Stimulated activated CD4-positive, alpha-beta T cell treated with anti-CD3 and anti-CD28 coated beads, Interleukin-12 subunit alpha, Interleukin-12 subunit beta, amount 100 ng/mL, for 24 hours (primary cell): ENCODE measurements around the gene ITGA11.

ENCODE experiments used
- DNase-seq, 2 experiments: peaks; one replicate each; pipeline ENCODE4 v3.0.0-alpha.2; 2020; ENCODE audit warnings: low read depth in 2 of 2

ITGA11 gene

DNA sequence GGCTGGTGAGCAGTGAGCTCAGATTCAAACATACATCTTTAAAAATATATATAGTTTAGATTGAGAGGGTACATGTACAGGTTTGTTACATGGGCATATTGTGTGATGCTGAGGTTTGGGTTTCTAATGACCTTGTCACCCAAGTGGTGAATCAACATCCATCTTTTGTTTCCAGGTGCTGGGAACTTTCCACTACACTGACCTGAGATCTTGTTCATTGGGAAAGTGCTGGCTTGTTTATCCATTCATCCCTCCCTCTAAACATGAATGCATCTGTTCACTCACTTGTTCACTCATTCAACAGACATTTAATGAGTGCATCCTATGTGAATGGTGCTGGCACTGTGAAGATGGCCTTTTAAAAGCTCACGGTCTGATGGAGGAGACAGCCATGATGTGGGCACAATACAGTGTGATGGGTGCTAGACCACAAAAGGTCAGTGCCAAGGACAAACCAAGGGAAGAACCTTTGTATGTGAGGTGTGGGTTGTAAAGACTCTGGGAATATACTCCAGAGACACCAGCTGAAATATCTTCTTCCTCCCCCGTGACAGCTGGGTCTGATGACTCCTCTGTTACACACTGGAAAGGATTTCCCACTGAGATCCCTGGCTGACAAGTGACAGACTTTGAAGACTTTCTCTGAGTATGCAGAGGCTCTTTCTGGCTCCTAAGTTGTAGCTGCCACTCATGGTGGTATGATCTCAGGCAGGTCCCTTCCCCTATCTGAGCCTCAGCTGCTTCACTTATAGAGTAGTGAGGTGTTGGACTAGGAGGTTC, 16.2 kb upstream of the ITGA11 start:
- DNase-seq, result no peak

DNA sequence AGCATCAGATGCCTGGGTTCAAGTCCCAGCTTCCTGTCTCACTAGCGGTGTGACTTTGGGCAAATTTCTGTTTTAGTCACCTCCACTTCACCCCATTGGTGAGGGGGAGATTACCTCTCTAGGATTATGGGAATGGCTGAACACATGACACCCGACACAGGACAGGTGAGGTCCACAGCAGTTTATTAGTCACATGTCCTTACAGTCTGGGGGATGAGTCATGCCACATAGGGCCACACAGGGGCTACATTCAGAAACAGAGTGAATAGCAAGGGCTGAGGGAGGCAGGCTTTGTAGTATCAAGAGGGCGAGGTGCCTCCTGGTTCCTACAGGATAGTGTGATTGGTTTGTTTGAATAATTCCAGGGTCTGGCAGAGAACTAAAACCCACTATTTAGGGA, 15.2 kb upstream of the ITGA11 start:
- DNase-seq, result no peak

DNA sequence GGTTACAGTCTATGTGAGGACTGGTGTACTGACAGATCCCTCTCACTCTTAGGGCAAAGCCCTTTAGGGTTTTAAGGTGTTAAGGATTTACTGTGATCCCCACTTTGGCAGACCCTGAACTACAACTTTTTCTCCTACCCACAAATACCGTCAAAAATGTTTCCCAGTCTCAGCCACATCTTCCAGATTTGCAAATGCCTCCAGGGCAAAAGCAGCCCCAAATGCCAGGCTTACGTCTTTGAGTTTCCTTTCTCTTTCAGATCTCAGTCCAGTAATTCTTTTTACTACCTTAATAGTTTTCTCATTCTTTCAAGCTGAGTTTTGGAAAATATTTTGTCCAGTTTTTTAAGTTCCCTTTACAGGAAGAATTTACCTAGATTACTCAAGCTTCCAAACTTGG, 13.4 kb upstream of the ITGA11 start:
- no peak for DNase-seq

DNA sequence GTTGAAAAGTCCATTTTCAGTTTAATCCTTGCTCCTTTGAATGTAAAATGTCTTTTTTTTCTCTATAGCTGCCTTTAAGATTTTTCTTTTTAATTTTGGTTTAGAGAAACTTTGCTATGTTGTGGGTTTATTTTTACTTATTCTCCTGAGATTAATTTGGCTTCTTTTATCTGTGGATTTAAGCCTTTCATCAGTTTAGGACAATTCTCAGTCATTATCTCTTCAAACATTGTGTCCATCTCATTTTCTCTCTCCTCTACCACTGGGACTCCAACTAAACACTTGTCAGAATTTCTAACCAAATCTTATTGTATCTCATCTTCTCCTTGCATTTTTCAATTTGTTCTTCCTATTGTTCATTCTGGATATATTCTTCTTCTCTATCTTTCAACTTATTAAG, 12.4 kb upstream of the ITGA11 start:
- DNase-seq, result no peak

DNA sequence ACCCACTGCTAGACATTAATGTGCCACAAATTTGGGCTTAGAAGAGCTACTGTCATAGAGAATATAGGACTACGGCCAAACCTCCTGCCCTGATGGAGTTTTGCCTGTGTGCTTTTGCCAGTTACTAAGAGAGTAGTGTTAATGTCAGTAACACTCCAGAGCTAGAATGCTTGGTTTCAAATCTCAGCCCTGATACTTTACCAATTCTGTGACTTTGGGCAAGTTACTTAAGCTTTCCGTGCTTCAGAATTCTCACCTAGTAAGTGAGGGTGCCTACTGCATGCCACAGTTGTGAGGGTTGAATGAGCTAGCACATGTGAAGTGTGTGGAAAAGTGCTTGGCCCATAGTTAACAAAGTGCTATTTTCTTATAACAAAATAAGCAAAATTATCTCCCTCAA, 10.9 kb upstream of the ITGA11 start:
- no peak for DNase-seq

DNA sequence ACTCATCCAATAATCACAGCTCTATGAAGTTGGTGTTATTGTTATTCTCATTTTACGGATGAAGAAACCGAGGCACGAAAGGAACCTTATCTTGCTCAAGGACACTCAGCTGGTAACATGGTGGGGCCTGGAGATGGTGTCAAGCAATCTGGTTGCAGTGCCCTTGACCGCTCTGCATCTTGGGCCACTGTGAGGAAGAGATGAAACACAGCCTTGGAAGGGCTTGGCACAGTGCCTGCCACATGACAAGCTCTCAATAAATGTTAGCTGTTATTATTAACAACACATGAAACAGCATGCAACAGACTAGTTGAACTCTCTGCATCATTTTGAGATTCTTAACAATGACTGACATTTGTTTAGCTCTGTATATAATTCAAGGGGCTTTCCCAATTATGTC, 10.1 kb upstream of the ITGA11 start:
- no peak for DNase-seq

DNA sequence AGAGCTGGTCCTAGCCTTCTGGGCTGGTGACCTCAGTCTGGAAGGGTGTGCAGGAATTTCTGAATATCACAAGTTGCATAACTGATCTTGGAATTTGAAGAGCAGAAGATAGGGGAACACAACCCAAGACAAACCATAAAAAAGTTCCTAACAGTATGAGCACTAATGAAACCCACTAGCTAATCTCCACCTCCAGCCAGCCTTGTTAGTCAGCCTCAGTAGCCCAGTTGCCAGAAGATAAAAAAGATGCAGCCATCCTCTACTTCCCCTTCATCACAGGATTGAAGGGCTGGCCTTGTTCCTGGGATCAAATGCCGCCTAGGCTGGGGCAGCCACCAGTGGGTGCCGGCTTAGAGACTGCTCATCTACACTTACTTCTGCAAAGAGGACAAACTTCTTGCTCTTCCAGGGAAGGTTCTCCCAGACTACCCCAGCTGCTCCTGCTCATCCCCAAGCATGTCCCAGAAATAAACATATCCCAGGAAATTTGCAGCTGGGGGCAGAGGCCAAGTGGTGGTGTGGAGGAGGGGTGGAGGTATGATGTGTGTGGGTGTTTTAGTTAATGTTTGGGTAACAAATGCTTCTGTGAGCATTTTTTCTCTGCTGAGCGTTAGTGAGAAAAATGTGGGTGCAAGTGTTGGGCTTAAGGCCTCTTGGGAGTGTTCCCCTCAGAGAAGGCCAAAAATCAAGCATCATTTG, 9.2 kb upstream of the ITGA11 start:
- DNase-seq, result no peak

DNA sequence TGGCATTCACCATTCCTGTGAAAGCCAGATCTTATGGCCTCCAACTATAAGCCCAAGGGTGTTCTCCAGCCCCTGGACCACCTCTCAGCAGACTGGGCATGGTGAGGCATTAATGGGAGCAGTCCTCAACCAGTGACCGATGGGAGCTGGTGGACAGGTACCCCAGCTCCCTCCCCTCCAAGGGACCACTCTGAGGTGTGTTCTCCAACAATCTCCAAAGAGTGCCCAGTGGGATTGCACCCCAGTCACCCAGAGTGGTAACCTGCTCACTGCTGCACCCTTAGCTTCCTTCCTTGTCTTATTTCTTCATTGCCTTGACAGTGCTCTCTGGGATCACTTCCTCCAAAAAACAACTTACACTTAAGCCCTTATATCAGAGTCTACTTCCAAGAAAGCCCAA, 8.2 kb upstream of the ITGA11 start:
- no peak for DNase-seq

DNA sequence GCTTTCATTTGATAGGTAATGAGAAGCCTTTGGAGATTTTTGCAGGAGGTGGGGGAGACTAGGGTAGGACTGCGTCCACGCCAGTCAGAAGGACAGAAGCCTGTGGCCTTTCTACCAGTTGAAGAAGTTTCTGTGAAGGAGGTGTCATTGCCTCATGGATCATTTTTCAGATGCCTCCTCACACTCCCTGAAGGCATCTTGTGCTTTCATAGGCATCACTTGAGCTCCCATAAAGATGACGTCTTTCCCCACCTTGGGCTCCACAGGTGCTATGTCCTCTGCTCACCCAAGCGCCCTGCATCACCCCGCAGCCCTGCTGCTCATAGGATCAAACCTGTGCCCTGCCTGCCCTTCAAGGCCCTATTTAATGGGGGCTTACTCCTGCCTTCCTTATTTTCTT, 7.5 kb upstream of the ITGA11 start:
- DNase-seq, result no peak

DNA sequence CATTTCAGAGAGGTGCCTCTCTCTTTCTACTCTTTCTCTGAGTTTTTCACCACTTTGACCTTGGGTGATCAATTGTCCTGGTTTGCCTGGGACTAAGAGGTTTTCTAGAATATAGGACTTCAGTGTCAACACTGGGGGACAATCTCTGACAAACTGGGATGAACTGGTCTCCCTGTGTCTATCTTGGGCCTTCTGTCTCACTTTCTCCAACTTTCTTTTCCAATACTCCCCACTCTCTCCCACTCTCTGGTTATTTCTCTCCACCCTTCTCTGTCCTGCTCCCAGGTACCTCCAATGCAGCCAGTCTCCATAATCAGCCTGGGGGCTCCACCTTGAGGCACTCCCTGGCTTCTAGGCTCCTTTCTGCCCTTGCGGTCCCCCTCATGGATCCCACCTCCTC, 4.7 kb upstream of the ITGA11 start:
- DNase-seq, result no peak

DNA sequence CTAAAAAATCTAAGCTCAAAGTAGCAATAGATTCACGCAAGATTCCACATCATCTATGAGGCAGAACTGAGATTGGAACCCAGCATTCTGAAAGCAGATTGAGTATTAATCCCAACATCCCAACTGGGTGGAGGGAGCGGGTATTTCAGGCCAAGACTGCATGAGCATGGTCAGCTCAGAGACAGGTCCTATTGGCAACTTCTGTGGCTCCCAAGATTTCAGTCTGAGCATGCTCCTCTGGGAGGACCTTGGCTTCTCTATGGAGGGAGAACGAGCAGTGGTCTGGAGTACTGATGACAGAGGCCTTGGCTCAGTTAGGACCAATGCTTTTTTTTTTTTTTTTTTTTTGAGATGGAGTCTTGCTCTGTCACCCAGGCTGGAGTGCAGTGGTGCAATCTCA, 4.0 kb upstream of the ITGA11 start:
- no peak for DNase-seq

DNA sequence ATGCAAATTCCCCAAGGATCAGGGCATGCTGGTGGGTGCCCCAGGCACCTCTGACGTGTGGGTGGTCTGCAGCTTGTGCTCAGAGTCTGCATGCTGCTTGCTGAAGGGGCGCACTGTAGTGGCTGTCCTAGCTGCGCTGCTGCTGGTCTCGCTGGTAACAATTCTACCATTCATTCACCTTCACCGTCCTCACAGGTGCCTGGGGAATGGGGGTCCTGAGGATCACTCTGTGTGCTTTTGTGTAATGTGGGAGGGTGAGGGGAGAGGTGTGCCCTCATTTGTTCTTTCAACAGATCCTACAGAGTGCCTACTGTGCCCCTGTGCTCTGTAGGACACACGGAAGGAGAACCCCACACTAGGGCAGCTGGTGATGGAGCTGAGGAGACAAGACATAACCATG, 2.1 kb upstream of the ITGA11 start:
- no peak for DNase-seq

DNA sequence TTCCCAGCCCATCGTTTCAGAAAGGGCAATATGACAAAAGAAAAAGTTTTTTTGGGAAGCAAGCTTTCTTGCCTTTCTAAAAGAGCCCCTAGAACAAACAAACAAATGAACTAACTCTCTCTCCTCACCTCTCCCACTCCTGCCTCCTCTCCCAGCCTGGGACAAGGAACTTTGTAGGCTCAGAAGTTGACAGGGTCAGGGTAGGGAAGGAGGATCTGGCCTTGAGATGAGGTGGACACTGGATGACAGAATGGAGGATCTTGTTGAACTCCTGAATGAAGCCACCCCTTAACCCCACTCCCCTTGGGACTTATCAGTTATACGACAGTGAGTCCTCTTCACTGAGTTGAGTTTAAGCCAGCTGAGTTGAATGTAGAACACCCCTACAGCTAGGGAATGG, 1.6 kb upstream of the ITGA11 start:
- DNase-seq, result no peak

DNA sequence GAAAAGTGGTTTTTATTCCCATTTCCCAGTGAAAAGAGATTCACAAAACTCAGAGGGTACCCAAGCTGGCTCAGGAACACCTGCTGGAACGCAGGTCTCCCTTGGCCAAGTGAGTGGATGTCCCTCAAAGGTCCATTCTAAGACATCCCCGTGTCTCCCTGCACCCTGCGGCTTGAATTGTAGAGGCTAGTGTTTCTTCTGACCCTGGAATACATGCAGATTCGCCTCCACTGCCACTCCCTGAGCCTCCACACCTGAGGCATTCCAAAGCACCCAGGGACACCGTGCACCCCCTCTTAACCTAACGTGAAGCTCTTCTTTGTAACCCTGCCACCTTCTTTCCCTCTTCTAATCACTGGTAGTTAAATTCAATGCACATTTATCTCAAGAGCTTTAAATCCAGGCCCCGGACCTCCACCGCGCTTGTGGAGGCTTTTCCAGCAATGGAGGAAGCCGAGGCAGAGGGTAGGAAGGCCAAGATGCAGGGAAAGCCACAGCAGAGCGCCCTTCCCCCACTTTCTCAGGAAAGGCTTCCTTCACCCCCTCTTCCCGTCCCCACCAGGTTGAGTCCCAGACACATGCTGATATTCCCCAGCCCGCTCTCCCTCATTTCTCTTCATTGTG, 590 bp upstream of the ITGA11 start:
- DNase-seq, result no peak

DNA sequence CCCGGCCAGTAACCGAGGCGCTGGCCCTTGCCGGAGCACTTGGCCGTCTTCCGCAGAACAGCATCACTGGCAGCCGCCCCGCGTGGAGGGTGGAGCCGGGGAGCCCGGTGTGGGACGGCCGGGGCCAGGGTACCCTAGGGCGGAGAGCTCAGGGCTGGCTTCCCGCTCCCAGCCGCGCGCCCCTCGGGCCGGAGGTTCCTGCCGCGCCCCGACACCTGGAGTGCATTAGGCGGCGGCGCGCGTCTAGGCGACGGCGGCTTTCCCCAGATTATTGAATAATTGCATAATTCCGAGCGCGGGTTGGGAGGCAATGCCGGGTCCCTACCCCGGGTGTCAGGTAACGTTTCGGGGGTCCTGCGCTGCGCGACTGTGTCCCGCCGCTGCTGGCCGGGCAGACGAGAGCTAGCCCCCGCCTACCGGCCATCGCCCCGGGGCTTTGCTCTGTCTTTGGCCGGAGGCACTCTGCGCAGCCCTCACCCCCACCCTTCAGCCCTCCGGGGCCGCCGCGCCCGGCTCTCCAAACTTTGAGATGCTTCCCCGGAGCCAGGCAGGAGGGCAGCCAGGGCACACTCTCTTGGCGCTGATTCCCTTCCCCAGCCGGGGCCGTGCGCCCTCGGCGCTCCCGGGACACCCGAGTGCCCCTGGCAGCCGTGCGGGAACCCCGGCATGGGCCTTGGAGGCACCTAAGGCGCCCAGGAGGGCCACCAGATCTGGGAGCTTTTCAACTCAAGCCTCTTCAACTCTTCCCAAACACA, 749 bp downstream of the ITGA11 start:
- DNase-seq, result no peak

DNA sequence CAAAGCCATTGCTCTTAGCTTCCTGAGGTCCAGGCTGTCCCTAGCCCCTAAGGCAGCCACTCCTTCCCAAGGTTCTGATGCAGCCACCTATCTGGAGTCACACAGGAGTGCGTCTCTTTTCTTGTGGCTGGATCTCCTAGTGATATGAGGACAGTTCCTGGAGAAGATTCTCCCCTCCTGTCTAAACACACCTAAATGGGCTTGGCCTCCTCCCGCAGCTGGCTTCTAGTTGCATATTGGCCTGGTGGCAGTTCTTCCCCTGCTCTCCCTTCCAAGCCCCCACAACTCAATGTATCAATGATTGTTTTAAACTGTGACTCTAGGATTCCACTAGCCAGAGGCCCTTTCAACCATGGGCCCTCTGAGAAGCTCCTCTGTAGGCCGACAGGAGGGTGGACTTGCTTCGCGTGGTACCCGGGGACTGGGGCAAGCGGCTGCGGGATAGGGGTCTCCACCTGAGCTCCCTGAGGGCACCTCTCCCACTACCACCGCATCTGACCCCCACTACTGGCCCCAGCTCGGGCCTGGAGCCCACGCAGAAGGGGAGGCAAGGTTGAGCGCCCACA, 1.4 kb downstream of the ITGA11 start:
- no peak for DNase-seq

DNA sequence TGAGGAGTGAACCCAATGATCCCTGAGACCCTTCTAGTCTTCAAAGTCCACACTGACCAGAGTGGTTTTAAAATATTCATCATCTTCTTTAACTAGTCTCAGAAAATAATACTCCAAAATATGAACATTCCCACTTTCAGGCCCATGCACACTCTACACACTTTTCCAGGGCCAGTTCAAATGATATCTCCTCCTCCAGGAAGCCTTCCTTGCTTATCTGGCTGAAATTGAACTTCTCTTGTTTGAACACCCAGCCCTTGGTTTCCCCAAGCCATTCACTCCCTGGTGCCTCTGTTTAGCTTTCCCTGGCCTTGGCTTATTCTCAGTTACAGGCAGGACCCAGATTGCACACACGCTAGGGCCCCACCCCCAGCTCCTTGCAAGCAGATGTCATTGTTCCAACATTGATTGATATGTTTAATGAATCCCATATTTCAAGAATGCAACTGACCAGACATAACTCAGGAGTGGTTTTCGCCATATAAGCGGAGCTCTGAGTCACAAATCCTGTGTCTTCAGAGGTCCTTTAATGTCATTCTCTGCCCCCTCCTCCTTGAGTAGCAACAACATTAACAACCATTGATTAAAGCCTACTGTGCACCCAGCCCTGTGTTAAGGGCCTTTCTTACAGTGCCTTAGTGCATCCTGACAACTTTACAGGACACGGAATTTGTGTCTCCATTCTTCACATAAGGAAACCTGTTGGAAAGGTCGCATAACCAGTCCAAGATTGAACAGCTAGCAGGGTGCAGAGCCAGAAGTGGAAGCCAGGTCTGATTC, 2.1 kb downstream of the ITGA11 start:
- no peak for DNase-seq

DNA sequence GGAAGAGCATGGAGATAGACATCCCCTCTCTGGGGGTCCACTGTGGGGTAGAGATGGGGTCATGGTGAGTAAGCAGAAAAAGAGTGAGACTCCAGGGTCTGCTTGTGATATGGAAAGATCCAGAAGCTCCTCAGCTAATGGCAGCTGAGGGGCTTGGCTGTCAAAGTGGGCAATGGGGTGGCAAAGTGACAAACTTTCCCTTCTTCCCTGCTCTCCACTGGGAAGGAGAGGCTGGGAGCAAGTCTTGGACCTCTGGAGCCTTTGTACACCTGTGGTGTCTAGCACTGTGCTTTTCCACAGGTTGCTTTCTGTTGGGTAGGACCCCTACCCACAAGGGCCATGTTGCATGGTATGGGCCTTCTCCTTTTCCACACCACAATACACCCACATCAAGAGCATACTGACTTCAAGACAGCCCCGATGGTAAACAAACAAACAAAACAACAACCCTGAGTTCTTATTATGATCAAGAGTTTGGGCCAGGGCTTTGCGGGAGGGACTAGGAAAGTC, 3.5 kb downstream of the ITGA11 start:
- no peak for DNase-seq

DNA sequence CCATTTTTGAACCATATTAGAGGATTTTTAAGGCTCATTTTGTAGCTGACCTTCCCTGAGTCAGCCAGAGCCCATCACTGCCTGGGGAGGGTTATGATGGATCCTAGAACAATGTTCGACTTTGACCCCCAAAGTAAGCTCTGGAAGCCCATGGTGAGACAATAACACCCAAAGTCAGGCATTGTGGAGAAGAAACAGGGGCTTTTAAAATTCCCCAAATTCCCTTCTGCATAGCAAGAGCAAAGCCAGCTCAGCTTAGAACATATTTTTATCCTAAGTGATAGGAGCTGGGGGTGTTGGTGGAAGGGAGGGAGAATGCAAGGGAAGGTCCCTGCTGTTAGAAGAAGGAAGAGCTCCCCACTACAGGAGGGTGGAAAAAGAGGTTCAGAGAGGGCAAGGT, 4.0 kb downstream of the ITGA11 start:
- DNase-seq, result no peak

DNA sequence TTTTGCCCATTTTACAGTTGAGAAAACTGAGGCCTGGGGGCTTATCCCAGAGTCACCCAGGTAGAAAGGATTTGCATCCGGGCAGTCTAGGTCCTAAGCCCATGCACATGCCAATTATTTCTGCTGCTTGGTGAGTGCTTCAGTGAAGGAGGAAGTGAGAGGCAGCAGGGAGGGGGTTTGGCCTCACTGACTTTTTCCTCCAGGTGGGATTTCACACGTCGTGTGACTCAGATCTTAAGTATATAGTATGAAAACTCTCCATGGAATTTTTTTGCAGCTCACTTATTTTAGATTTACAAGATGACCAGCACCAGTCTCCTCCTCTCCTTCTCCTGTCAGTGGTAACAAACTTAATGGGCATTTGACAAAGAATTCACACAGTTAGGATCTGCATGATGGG, 4.6 kb downstream of the ITGA11 start:
- no peak for DNase-seq

DNA sequence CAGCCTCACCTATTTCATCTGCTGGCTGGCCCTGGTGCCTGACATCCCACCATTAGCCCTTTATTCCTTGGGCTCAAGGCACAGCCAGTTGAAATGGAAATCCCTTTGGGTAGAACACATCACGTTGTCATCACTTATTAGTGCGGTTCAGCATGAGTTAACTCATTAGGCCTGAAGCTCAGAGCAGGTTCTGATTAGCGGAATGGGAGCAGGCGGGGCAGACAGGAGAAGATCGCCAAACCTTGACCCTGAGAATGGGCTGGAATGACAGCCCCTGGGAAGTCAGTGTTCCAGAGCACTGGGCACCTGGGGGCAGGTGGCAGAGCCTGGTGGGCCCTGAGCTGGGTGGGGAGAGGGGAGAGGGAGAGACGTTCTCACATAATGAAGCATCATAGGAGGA, 5.8 kb downstream of the ITGA11 start:
- no peak for DNase-seq
